DMS 273 (cell line): Measurements from ENCODE around the gene MPHOSPH8.
A peak's percentile ranks its signal among the peaks of the same experiment; 100 is the strongest.
"Not testable (repeated sequence)": the region's sequence is repeated elsewhere in the genome, so short reads cannot be mapped to it uniquely, and the experiment has no call there.

Experiments used
- DNase-seq: peaks from one replicate; lab custom pipeline; 2025; ENCODE audit not compliant: unreplicated experiment; lab: John Stamatoyannopoulos, UW

MPHOSPH8 gene

DNA sequence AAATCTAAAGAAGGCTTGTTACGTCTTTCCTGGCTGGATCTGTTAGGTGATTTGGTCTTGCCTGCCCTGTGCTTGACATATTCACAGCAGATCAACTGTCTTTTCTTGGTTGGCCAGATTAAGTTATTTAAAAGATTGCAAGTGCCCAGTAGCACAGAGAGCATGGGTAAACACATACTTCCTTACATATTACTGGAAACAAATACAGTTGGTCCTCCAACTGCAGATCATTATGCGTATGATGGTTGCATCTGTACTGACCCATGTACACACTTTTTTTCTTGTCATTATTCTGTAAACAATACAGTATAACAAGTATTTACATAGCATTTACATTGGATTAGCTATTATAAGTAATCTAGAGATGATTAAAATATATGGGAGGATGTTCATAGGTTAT is 9.2 kb upstream of the MPHOSPH8 start:
- DNase-seq: no peak

- DNase-seq: no peak
Observed at GRCh38 chr13:19632915-19633478, 462 bp upstream of the MPHOSPH8 start.

DNA sequence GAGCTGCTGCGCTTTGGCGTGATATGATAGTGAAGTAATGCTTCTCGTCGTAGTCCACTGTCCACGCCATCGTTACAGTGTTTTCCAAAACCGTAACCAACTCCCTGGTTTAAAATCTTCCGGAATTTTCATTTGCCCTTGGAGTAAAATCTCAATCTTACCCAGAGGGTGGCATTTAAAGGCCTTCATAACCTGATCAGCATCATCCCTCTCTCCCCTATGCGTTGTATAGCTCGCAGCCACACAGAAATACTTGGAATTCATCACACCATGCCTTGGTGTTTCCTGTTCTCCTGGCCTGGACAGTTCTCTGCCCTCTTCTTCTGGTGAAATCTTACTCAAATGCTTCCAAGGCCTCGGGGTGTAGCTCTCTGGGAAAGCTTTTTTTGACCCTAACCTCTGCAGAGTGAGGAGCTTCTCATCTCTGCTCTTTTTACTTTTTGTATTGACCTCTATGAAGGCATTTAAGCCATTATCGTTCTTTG is 839 bp downstream of the MPHOSPH8 start:
- DNase-seq: no peak

- DNase-seq: not testable (repeated sequence)
Observed at GRCh38 chr13:19635926-19636325, 2.5 kb downstream of the MPHOSPH8 start.

- no peak for DNase-seq
Observed at GRCh38 chr13:19643652-19644051, 10.2 kb downstream of the MPHOSPH8 start.

GRCh38 chr13:19645000-19645399 is 11.5 kb downstream of the MPHOSPH8 start:
- no peak for DNase-seq

DNA sequence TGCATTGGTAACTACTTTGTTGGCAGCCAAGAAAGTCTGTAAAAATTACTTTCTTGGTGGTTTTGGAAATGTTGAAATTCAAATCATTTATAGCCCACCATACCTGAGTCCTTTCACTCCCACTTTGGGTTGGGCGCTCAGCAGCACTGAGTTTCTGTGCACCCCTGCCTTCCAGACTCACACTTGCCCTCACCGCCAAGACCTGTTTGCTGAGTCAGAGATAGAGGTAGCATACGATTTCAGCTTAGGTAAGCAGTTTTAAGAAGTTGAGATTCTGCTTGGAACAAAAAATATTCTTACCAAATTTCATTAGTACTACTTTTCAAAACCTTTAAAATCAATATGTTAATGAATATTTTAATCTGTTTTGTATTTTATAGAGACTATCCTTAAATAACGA is 12.6 kb downstream of the MPHOSPH8 start:
- DNase-seq: no peak

DNA sequence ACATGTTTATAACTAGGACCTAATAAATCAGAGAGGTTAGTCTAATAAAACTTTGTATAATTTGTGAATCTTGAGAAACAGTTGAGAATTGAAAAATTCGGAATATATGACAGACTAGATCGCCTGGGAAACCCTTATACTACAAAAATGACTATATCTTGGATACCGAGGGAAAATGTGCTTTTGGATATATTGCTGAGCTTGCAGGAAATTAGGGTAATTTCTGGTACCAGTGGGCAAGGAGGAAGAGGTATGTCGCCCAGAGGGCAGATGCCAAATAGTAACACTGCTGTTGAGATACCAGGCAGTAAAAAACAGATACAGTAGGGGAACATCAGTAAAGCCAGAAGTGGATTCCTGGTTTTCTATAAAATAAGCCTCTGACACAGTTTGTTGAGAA is 17.3 kb downstream of the MPHOSPH8 start:
- no peak for DNase-seq

DNA sequence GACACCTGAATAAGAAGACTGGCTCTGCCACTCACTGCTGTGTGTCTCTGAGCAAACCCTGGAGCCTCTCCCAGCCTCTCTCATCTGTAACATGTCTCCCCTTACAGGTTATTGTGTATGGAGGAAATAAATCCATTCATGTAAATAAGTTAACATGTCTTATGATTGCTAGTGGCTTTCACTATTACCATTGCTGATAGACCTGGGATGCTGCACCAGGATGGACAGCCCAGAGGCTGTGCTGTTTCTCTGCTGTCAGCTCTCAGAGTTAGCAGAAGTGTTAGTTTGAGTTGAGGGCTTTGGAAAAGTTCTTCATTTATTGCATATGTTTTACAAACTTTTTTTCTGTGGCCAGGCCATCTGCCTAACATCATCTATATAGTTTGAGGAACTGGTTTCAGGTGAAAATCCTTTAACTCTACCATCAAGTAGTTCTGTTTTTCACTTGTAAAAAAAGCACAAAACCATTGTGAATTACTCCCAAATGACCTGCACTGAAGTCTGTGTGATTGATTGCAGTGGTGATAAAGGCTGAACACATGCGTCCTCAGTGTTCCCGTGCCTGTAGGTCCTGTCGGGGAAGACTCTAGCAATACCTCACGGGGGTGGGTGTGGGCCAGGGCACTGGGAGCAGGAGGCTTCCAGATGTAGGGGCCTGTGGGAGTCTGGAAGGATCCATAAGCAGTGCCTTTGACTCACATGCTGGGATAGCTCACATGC is 24.6 kb downstream of the MPHOSPH8 start:
- no peak for DNase-seq

GRCh38 chr13:19658831-19659230 is 25.4 kb downstream of the MPHOSPH8 start:
- peak; percentile 6 for DNase-seq

GRCh38 chr13:19661126-19661525 is 27.7 kb downstream of the MPHOSPH8 start:
- no peak for DNase-seq

DNA sequence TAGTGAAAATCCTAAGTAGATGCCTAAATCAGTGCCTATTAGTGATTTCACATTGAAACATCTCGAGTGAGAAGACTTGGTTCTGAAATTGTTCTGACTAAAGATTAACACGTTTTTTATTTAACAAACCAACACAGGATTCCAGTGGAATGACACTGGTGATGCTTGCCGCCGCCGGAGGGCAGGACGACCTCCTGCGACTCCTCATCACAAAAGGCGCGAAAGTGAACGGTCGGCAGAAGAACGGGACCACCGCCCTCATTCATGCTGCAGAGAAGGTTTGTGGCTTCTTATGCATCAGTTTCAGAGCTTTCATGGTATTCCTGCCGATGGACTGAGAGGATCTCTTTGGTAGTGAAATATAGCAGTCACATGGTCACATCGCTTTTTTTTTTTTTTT is 28.1 kb downstream of the MPHOSPH8 start:
- DNase-seq: no peak

DNA sequence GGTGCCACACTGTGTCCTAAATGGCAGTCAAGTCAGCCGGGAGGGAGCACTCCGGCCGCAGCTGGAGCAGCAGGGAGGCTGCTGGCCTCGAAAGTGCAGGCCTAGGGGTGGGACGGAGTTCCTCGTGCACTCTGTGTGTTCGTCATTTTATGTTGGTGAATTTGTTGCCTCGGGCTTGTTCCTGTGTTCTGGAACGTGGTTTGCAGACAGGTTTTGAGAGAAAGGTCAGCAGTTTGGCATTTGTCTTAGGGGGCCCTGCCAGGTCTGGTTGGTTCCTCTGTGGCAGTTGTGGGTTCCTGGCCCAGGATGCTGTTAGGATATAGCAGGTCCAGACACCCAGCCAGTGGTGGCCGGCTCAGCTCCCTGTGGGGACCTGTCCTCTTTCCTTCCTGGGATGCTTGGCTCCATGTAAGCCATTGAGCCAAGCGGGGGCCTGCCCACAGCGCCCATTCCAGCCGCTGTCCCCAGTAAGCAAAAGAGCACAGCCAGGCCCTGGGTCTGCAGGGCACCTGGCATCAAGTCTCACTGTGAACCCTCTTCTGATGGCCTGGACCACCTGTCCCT is 30.0 kb downstream of the MPHOSPH8 start:
- DNase-seq: no peak

DNA sequence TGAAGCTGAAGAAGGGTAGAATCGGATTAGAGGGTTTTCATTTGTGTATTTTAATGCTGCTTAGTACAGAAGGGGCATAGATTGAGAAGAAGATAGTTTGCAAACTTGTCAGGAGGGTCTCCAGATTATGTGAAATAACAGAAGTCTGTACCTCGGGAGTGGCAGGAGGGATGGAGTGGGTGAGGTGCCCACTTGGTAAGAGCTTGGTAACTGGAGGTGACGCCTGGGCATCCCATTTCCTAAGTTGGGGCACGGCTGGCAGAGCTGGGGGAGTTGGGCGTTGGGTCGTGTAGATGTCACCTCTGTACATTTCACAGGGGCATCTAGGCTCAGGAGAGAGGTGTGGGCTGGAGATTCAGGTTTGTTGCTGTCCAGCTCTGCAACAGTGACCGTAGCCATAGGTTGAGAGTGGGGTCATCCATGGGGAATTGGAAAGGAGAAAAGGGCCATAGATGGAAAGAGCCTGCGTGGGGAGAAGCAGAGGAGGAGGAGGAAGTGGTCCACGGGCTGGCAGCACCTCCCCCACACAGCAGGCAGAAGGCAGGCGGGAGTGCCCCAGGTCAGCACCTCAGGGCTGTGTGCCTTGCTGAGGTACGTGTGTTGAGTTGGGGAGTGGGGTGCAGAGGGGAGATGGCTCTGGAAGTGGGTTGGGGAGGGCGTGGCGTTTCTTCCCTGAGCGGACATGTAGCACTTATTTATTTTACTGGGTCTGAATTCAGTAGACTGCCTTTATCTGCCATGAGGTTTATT is 31.2 kb downstream of the MPHOSPH8 start:
- DNase-seq: no peak

DNA sequence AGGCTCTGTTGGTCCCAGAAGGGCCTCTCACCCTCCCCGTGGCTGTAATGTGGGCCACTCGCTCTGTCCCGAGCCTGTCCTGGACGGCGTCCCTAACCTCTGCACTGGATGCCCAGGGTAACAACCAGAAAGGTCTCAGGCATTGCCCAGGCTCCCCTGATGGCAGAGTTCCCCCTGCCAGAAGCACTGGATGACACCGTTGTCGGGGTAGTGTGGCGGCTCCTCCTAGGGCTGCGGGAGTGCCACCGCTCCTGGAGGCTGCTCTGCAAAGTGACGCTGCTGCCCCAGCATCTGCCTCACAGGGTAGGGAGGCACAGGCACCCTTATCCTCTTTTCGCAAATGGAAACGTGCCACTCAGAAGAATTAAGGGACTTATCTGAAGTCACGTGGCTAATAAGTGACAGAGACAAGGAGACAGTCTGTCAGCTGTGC is 32.0 kb downstream of the MPHOSPH8 start:
- no peak for DNase-seq

- DNase-seq: no peak
Observed at GRCh38 chr13:19668778-19669177, 35.3 kb downstream of the MPHOSPH8 start.

- no peak for DNase-seq
Observed at GRCh38 chr13:19670147-19670546, 36.7 kb downstream of the MPHOSPH8 start.

DNA sequence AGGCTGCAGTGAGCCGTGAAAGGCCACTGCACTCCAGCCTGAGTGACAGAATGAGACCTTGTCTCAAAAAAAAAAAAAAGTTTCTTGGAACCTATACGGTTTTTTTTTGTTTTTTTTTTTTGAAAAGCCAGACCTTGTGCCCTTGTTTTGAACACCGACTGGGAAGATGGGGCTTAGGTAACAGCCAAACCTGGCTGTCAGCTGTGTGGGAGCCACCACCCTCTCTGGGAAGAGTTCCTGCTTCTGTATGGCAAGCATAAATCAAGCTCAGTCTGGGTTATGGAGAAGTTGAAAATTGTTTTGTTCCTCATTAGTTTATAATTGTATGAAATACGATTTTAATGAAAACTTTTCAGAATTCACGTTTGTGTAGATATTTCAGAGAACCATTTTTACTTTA is 39.5 kb downstream of the MPHOSPH8 start:
- DNase-seq: no peak

DNA sequence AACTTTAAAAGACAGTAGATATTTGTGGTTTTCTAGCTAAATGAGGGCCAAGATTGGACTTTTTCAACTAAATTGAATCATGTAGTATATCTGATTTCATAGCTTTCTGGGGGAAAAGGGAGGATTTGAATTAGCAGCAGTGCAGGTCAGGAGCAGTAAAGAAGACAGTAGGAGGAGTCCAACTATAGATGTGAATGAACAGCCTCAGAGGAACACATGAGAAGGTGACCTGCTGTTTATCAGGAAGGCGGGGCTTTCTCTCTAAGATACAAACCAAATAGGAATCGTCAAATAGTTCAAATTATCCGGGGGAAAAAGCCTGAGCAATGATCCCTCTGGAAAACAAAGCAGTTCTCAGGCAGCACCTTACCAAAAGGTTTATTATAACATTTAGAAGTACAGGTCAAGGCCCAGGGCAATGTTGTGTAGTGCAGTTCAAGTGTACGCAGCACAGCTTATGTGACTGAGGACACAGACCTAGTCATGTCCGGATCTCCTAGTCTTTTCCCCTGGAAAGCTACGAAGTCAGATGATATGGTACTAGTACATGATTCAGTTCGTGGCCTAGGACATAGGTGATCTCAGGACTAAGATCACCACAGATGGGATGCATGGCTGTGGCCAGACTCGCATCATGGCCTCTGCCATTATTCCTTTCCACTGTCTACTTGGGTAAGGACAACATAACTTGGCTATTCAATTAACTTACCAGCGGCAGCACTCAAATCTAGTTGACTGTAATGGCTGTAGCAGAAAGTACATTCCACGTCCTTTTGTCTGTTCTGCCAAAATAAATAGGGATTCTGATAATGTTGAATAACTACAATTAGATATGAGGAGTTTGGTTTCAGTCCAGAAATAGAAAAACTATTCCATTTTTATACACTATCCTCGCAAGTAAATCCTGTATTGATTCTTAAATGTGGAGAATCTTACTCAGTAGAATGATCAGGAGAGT is 40.3 kb downstream of the MPHOSPH8 start:
- DNase-seq: no peak

DNA sequence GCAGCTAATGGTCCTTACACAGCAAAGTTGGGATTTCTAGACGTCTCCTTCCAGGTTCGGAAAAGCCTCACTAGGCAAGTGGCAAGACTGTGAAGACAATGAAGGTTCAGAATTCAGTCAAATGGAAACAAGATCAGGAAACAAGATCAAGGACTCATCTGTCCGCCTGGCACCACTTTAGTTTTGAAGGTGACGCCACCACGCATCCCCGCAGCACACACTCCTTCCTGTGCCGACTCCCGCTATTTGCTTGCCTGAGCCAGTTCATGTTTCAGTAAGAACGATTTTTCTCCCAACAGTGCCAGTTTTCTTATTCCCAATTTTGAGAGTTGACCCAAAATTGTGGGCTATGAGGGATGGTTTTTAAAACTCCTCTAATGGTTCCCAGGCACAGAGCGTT is 41.4 kb downstream of the MPHOSPH8 start:
- no peak for DNase-seq

DNA sequence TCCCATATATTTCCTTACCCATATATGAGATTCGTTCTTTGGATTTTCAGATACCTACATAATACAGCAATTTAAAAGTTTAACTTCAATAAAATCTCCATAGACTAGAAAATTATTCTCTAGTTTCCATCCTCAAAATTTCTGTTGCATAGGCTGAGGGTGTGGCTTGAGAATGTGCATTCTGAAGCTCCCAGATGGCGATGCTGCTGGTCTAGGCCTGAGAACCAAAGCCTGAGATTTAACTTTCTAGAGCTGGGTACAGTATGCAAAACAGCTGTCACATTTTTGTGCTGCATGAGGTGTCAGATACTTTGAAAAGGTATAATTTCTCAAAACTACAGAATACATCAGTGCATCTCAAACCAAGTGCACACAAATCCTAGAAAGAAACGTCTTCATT is 42.7 kb downstream of the MPHOSPH8 start:
- no peak for DNase-seq
